ENCODE data around the gene LRRK1.

Gene LRRK1

DNA sequence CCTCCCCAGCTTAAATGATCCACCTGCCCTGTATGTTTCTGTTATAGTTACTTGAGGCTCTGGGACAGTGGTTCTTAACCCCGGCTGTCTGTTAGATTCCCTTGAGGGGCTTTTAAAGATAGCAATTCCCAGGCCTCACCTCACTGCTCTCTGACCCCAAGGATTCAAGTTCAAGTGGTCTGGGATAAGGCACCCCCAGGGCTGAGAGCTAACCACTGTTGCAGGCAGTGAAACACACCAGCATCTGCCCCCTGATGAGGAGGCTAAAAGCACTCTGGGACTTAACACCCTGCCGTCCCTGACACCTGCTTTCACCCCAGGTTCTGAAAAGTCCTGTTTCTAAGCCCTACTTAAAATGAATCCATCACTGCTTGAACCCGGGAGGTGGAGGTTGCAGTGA is 103.7 kb downstream of the LRRK1 start:
- DNase-seq (ENCODE audit: insufficient read length, low spot score) (no peak), FAIRE-seq (no peak)
- TF ChIP-seq SPI1 (IDR thresholded peaks at IDR 0.05; ENCODE audit: low read depth, low read length) (no peak), POU2F2 (IDR thresholded peaks at IDR 0.05; ENCODE audit: low read depth, low read length) (no peak), POLR2A (IDR thresholded peaks at IDR 0.05; ENCODE audit: low read depth, low read length) (no peak), POLR2AphosphoS5 (IDR thresholded peaks at IDR 0.05; ENCODE audit: low read depth, low read length) (no peak), TAF1 (IDR thresholded peaks at IDR 0.05; ENCODE audit: low read depth, low read length) (no peak), PAX5 (IDR thresholded peaks at IDR 0.05; ENCODE audit: insufficient read depth, low read length, severe bottlenecking) (no peak)

- no peak for DNase-seq (ENCODE audit: insufficient read length, low spot score)
These were observed 104.4 kb downstream of the LRRK1 start for GRCh38 chr15:101023501-101024072.

GRCh38 chr15:101024073-101024695 is 105.0 kb downstream of the LRRK1 start:
- no peak for TF ChIP-seq POU2F2 (IDR thresholded peaks at IDR 0.05; ENCODE audit: low read depth, low read length)
- no peak for TF ChIP-seq TAF1 (IDR thresholded peaks at IDR 0.05; ENCODE audit: low read depth, low read length)
- TF ChIP-seq PAX5 (IDR thresholded peaks at IDR 0.05; ENCODE audit: insufficient read depth, low read length, severe bottlenecking): no peak
- no peak for TF ChIP-seq POLR2A (IDR thresholded peaks at IDR 0.05; ENCODE audit: low read depth, low read length)
- TF ChIP-seq POLR2AphosphoS5 (IDR thresholded peaks at IDR 0.05; ENCODE audit: low read depth, low read length): no peak
- TF ChIP-seq SPI1 (IDR thresholded peaks at IDR 0.05; ENCODE audit: low read depth, low read length): no peak
- DNase-seq (ENCODE audit: insufficient read length, low spot score) (no peak), FAIRE-seq (no peak)

More at GRCh38 chr15:101023501-101024072, 104.4 kb downstream of the LRRK1 start:
- no peak for FAIRE-seq
- TF ChIP-seq SPI1 (IDR thresholded peaks at IDR 0.05; ENCODE audit: low read depth, low read length) (no peak), TAF1 (IDR thresholded peaks at IDR 0.05; ENCODE audit: low read depth, low read length) (no peak), PAX5 (IDR thresholded peaks at IDR 0.05; ENCODE audit: insufficient read depth, low read length, severe bottlenecking) (no peak), POLR2A (IDR thresholded peaks at IDR 0.05; ENCODE audit: low read depth, low read length) (no peak), POLR2AphosphoS5 (IDR thresholded peaks at IDR 0.05; ENCODE audit: low read depth, low read length) (no peak), POU2F2 (IDR thresholded peaks at IDR 0.05; ENCODE audit: low read depth, low read length) (no peak)

DNA sequence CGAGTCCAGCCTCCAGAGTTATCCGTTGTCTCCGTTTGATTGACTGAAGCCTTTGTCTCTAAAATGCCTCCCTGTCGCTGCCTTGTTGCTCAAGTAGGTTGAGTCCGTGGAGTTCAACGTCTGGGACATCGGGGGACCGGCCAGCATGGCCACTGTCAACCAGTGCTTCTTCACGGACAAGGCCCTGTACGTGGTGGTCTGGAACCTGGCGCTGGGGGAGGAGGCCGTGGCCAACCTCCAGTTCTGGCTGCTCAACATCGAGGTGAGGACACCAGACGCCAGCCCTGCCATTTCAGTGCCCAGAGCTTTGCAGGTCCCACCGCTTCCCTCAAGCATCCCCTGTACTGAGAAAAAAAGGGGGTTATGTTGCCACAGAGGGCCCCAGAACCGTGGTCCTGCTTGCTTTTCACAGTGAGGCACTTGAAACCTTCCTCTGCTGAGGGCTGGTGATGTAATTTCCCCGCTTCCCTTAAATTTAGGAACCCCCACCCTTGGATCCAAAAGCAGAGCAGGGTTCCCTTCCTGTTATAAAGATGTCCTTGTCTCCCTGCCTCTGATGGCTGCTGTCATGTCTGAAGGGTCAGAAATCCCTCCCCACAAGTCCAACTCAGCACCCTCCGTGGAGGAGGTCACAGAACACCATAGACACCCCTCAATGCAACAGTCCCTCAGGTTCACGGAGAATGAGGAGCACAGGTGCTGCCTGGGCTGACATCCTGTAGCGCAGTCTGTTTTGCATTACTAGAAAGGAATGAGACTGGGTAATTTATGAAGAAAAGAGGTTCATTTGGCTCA is 105.7 kb downstream of the LRRK1 start:
- FAIRE-seq: no peak

DNA sequence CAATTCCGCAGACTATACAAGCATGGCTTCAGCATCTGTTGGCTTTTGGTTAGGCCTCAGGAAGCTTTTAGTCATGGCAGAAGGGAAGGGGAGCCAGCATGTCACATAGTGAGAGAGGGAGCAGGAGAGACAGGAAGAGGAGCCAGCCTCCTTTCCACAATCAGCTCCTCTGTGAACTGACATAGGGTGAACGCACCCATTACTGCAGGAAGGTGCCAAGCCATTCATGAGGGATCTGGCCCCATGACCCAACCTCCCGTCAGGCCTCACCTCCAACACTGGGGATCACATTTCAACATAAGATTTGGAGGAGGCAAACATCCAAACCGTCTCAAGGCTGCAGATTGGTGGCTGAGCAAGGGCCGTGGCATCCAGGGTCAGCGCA is 106.3 kb downstream of the LRRK1 start:
- DNase-seq (ENCODE audit: insufficient read length, low spot score) (no peak), FAIRE-seq (no peak)
- TF ChIP-seq PAX5 (IDR thresholded peaks at IDR 0.05; ENCODE audit: insufficient read depth, low read length, severe bottlenecking) (no peak), POLR2AphosphoS5 (IDR thresholded peaks at IDR 0.05; ENCODE audit: low read depth, low read length) (no peak), POU2F2 (IDR thresholded peaks at IDR 0.05; ENCODE audit: low read depth, low read length) (no peak), TAF1 (IDR thresholded peaks at IDR 0.05; ENCODE audit: low read depth, low read length) (no peak), POLR2A (IDR thresholded peaks at IDR 0.05; ENCODE audit: low read depth, low read length) (no peak), SPI1 (IDR thresholded peaks at IDR 0.05; ENCODE audit: low read depth, low read length) (no peak)

More for the DNA sequence above, 105.7 kb downstream of the LRRK1 start:
- TF ChIP-seq PAX5 (IDR thresholded peaks at IDR 0.05; ENCODE audit: insufficient read depth, low read length, severe bottlenecking): no peak
- TF ChIP-seq POLR2AphosphoS5 (IDR thresholded peaks at IDR 0.05; ENCODE audit: low read depth, low read length): no peak
- TF ChIP-seq POU2F2 (IDR thresholded peaks at IDR 0.05; ENCODE audit: low read depth, low read length): no peak
- DNase-seq (ENCODE audit: insufficient read length, low spot score): no peak

GRCh38 chr15:101025896-101026631 is 106.9 kb downstream of the LRRK1 start:
- TF ChIP-seq TAF1 (IDR thresholded peaks at IDR 0.05; ENCODE audit: low read depth, low read length): no peak
- no peak for TF ChIP-seq POLR2AphosphoS5 (IDR thresholded peaks at IDR 0.05; ENCODE audit: low read depth, low read length)
- TF ChIP-seq POLR2A (IDR thresholded peaks at IDR 0.05; ENCODE audit: low read depth, low read length): no peak
- TF ChIP-seq PAX5 (IDR thresholded peaks at IDR 0.05; ENCODE audit: insufficient read depth, low read length, severe bottlenecking): no peak
- no peak for TF ChIP-seq POU2F2 (IDR thresholded peaks at IDR 0.05; ENCODE audit: low read depth, low read length)
- no peak for TF ChIP-seq SPI1 (IDR thresholded peaks at IDR 0.05; ENCODE audit: low read depth, low read length)
- FAIRE-seq (no peak), DNase-seq (ENCODE audit: insufficient read length, low spot score) (no peak)

GRCh38 chr15:101026656-101027272 is 107.6 kb downstream of the LRRK1 start:
- FAIRE-seq (no peak), DNase-seq (ENCODE audit: insufficient read length, low spot score) (no peak)
- no peak for TF ChIP-seq POU2F2 (IDR thresholded peaks at IDR 0.05; ENCODE audit: low read depth, low read length)
- no peak for TF ChIP-seq PAX5 (IDR thresholded peaks at IDR 0.05; ENCODE audit: insufficient read depth, low read length, severe bottlenecking)
- TF ChIP-seq POLR2AphosphoS5 (IDR thresholded peaks at IDR 0.05; ENCODE audit: low read depth, low read length): no peak
- no peak for TF ChIP-seq TAF1 (IDR thresholded peaks at IDR 0.05; ENCODE audit: low read depth, low read length)
- no peak for TF ChIP-seq SPI1 (IDR thresholded peaks at IDR 0.05; ENCODE audit: low read depth, low read length)
- no peak for TF ChIP-seq POLR2A (IDR thresholded peaks at IDR 0.05; ENCODE audit: low read depth, low read length)

DNA sequence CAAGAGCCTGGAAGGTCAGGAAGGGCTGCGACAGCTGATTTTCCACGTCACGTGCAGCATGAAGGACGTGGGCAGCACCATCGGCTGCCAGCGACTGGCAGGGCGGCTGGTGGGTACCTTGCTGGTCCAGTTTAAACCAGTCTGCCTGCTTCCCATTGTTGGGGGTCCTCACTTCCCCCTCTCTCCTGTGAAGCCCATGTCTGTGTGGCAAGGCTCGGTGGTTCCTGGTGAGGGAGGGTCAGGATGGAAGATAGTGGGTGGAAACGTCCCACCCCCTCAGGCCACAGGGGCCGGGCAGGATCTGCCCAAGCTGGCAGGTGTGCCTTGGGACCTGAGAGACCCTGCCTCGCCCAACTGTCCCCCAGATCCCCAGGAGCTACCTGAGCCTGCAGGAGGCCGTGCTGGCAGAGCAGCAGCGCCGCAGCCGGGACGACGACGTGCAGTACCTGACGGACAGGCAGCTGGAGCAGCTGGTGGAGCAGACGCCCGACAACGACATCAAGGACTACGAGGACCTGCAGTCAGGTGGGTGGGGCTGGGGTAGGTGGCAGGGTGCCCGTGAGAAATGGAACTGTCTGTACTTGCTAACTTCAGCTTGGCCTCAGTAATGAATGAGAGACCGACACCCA is 108.2 kb downstream of the LRRK1 start:
- no peak for DNase-seq (ENCODE audit: insufficient read length, low spot score)
- no peak for FAIRE-seq
- TF ChIP-seq POLR2A (IDR thresholded peaks at IDR 0.05; ENCODE audit: low read depth, low read length) (no peak), SPI1 (IDR thresholded peaks at IDR 0.05; ENCODE audit: low read depth, low read length) (no peak), POU2F2 (IDR thresholded peaks at IDR 0.05; ENCODE audit: low read depth, low read length) (no peak), PAX5 (IDR thresholded peaks at IDR 0.05; ENCODE audit: insufficient read depth, low read length, severe bottlenecking) (no peak), TAF1 (IDR thresholded peaks at IDR 0.05; ENCODE audit: low read depth, low read length) (no peak), POLR2AphosphoS5 (IDR thresholded peaks at IDR 0.05; ENCODE audit: low read depth, low read length) (no peak)

All from GM12891 (cell line).